Measurements from ENCODE around the gene SYTL5.

Gene SYTL5

DNA sequence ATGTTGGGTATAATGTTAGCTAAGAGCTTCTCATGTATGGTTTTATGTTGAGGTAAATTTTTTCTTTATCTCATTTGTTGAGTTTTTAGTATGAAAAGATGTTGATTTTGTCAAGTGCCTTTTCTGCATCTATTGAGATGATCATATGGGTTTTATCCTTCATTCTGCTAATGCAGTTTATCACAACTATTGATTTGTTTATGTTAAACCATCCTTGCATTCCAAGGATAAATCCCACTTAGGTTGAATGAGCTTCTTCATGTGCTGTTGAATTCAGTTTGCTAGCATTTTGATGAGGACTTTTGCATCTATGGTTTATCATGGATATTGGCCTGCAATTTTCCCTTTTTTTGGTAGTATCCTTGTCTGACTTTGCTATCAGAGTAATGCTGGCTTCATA lies 93.3 kb downstream of the SYTL5 start:
- no peak for DNase-seq

DNA sequence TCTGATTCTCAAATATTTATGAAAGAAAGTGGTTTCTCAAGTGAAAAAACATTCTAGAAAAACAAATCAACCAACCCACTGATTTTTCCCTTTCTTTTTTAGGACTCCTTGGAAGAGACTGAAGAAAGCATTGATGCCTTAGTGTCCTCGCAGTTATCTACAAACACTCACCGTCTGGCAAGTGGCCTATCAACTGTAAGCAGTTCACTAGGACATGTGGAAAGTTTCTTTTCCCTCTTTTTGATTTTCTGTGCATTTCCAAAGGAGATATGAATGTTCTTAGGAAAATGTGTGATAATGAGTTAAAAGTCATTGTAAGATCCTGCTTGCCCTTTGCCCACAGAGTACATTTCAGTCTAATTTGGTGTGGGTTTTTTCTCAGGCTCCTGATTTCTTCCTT lies 95.9 kb downstream of the SYTL5 start:
- no peak for DNase-seq

DNA sequence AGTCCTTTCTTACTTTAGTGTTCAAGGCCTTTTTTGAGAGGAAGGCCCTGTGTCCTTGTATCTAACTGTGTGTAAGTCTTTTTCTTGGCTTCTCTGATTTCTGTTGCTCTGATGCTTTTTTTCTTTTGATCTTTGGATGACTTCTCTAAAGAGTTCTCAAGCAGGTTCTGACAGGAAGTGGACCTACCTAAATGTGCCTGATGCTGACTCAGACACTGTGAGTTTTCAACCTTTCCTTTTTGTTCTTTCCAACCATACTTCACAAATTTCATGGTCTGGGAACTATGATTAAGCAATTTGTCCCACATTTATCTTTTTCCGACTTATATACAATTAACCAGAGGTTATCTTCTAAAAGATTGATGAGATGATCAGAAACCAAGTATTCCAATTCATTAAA lies 96.5 kb downstream of the SYTL5 start:
- DNase-seq = no peak

DNA sequence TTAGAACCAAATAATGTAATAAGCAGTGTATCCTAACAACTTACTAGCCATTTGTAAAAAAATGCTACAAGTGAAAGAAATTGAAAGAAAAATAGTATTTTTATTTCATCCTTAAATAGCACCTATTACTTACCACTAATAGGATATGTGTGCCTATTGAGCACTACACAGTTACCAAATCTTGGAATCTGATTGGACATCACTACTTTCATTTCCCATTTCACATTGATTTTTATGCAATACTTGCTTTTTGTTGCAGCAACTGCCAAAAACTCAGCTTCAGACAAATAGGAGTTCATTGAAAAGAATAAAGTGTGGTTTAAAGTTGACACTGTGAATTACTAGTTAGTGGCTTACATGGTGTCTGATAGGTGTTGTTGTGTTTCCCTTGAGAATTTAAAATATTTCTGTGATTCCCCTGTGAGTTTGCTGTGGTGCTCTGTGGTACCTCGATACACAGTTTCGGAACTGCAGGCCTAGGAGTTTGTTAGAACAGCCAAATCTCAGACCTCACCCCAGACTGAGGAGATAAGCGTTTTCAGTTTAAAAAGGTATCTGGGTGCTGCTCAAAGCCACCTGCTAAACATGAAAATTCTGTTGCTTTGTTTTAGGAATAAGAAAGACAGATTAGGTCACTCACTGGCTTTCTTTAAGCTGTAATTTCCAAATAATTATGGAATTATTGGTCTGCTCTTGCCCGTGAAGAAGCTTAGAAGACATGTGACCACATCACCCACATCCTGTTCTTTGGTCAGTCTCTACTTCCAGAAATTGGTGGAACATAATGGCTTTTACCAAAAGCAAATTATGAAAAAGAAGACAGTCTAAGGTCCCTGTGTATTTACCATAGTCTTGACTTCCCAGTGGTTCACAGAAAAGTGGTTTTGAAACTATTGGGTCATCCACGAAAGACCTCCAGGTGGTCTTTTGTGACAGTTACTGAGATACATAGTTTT lies 97.8 kb downstream of the SYTL5 start:
- DNase-seq = no peak

DNA sequence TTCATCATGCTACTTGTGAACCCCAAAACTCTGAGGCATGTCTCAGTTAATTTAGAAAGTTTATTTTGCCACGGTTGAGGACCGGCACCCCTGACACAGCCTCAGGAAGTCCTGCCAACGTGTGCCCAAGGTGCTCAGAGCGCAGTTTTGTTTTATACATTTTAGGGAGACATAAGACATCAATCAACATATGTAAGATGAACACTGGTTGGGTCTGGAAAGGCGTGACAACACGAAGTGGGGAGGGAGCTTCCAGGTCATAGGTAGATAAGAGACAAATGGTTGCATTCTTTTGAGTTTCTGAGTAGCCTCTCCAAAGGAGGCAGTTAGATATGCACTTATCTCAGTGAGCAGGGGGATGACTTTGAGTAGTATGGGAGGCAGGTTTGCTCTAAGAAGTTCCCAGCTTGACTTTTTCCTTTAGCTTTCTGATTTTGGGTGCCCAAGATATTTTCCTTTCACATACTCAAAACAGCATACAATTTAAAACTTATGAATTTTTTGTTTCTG lies 98.9 kb downstream of the SYTL5 start:
- no peak for DNase-seq

DNA sequence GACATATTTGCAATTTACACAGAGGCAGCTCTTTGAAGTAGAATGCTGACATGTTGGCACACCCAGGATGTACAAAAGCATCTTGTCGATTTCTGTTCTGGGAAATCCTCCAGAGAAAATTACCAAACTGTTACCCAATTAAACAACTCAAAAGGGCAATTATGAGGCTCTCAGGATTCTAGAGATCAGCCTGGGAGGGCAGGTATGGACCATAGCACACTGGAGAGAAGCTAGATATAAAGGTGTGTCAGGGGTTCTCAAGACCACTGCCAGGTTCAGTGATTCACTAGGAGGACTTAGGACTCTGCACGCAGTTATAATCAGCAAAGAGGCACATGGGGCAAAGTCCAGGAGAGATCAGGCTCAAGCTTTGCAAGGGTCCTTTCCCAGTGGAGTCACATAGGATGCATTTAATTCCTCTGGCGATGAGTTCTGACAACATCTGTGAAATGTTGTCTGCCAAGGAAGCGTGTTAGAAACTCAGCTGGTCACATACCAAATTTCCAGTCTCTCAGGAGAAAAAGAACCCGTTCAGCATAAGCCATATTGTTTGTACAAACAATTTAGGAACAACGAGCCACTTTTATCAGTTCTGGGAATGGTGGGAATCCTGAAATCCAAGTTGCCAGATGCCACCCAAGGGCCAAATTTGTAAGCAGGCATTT lies 100.8 kb downstream of the SYTL5 start:
- DNase-seq = no peak

DNA sequence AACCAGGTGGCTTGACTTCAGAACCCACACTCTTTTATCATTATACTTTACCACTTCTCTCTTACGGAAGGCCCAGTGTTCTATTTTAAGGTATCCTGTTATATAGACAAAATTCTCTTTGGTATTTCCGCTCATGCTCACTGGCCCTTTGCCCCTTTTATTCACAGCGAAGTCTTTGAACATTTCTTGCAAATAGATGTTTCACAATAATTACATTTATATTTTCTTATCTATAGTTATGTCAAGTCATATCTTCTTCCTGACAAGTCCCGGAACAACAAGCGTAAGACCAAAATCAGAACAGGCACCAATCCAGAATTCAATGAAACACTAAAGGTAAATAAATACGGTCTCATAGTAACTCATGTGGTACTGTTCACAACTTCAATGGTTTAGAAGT lies 102.0 kb downstream of the SYTL5 start:
- no peak for DNase-seq

DNA sequence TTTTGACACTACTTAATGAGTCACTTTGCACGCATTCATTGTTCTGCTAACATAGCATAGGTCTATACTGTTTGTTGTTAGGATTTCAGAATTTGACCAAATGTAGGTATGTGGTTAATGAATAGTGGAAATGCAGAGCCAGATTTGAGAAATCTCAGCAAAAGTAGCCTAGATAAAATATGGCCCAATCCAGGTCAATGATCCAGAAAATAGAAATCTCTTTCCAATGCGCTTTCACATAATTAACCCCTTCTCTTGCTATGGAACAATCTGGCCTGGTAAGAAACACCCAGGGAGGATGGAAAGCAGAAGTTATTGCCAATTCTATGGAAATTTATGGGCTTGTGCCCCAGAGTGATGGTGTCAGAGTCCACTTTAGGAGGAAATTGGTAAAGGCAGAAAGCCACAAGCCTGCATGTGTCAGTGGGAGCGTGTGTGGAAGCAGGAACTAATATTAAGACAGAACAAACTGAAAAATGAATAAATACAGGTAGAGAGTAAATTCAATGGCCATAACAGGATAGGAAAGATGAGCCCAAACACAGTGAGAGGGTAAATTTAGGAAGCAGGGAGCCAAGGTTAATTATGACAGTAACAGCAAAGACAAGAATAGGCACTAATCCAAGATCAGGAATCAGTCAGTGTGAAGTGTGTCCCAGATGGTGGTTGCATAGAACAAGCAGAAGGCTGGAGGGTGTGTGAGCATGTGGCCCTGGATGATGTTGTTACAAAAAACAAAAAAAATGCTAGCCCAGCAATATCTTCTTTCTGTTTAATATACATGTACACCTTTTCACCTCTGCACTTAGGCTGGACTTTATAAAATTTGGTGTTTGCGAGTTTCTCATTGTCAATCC lies 102.9 kb downstream of the SYTL5 start:
- DNase-seq = no peak

DNA sequence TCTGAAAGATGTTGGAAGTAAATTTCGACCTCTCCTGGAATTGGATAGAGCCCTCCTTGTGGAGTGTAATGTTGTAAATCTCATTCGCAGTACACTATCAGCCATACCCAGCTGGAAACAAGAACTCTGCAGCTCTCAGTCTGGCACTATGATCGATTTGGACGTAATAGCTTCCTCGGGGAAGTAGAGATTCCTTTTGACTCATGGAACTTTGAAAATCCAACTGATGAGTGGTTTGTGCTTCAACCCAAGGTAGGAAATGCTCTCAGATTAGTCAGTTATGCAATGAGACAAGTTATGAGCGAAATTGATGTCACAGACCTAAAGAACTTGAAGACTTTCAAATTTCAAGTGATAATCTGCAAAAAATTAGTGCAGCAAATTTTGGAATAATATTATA lies 103.9 kb downstream of the SYTL5 start:
- DNase-seq = no peak

DNA sequence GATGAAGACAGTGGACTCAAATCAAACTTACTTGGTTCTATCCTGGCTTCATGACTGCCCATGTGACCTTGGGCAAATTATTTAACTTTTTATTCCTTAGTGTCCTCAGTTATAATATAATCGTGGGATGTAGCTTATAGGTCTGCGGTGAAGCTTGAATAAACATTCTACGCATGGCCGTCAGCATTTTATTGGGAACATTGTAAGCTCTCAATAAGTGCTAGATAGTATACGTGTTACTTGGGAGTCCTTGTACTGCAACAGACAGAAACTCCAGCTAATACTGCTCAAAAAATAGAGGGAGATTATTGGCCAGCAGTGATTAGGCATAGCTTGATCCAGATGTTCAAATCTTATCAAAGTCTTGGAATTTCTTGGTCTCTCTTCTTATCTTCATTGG lies 104.8 kb downstream of the SYTL5 start:
- DNase-seq = no peak

DNA sequence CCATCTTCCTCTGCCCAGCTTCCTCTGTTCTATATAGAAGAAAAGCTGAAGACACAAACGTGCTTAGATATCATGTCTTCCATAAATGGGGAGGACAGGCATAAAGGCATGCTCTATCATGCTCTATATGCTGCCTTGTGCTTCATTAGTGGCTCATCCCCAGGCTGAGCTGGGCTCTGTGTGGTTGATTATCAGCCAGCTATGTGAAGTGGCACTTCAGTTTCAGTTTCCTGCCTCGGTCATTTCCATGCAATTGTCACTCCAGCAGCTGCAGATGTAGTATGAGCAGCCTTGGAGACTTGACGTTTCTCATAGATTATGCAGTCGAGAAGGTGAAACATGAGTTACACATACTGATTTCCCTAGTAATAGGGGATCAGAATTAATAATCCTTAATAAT lies 106.2 kb downstream of the SYTL5 start:
- no peak for DNase-seq

DNA sequence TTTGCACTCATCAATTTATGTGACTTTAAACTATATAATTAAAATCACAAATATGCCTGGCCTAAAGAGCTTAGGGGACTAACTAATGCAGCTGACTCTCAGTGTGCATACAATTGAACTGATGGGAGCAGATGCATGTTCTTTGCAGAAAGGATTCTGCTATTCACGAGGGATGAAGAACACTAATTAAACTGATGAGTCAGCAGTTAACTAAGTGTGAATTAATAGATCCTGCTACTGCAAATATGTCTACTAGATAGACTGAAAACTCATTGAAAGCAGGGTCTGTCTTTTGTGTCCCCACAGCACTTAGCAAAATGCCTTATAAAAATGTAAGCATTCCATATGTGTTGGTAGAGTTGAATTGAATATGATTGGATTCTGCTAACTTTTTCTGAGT lies 110.4 kb downstream of the SYTL5 start:
- no peak for DNase-seq

DNA sequence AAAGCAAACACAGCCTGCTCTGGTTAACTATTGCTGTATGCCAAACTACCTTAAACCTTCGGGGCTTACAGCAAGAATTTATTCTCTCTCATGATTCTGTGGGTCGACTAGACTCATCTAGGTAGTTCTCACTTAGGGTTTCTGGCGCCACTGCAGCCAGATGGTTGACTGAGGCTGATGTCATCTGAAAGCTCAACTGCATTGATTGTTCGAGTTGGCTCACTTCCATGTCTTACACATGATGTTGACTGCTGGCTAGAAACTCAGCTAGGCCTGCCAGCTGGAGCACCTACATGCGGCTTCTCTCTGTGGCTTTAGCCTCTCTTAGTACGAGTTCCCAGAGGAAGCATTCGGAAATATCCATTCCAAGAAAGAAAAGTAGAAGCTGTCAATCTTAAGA lies 111.1 kb downstream of the SYTL5 start:
- DNase-seq = no peak

DNA sequence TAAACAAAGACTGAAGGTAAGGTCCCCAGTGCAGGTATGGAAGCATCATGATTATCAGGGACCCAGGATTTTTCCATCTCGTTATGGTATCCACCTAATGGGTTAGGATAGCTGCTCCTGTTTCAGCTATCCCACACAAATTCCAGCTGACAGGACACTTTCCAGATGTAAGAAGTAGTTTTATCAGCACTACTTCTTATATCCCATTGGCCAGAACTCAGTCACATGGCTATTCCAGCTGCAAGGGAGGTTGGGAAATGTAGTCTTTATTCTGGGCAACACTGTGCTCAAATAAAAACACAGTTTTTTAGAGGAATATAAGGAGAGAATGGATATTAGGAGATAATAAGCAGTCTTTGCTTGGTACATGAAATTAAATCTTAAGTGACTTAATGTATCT lies 117.6 kb downstream of the SYTL5 start:
- no peak for DNase-seq

DNA sequence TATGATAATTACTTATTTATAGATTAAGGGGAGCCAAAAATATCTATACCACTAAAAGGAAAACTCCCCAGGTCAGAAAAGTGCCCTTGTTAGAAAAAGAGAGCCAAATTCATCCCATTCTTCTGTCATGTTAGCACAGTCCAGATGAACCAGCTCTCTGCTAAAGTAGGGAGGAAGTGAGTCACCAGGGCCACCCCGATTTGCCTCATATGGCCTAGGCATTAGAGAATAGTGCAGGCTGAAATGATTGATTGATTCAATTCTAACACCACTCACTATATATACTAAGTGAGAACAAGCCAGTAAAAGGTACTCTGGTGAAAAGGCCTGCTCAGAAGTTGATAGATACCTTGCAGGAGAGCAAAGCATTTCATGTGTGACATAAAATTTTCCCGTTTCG lies 119.8 kb downstream of the SYTL5 start:
- no peak for DNase-seq

DNA sequence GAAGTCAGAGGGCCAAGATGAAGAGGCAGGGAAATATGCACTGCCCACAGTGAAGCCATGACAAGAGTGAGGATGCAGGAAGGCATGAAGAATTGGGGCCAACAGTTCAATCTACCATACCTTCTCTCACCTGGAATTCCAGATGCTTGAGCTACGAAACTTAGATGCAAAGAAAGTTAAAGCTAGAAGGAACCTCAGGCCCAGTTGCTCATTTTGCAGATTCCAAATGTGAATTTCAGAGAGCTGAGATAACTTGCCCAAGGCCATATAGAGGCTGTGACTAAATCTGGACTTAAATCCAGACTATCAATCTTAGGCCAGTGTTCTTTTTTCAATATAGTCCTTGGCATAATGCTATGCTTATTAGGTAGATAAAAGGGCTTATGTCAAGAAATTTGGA lies 121.6 kb downstream of the SYTL5 start:
- DNase-seq = no peak

DNA sequence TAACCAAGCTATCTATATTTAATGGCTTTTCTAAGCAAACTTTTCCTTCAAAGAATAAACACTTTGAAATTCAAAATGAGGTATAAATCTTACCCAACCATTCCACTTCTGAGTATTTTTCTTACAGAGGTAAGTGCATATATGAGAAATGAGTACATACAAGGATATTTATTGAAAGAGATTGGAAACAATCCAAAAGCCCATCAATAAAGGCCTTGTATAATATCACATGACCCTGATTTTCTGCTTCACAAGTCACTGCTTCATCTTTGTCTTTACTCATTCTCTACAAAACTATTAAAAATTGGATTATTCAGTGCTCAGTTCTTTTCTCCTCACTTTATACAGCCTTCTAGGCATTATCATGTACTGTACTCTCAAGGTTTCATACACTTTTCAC lies 123.0 kb downstream of the SYTL5 start:
- no peak for DNase-seq

DNA sequence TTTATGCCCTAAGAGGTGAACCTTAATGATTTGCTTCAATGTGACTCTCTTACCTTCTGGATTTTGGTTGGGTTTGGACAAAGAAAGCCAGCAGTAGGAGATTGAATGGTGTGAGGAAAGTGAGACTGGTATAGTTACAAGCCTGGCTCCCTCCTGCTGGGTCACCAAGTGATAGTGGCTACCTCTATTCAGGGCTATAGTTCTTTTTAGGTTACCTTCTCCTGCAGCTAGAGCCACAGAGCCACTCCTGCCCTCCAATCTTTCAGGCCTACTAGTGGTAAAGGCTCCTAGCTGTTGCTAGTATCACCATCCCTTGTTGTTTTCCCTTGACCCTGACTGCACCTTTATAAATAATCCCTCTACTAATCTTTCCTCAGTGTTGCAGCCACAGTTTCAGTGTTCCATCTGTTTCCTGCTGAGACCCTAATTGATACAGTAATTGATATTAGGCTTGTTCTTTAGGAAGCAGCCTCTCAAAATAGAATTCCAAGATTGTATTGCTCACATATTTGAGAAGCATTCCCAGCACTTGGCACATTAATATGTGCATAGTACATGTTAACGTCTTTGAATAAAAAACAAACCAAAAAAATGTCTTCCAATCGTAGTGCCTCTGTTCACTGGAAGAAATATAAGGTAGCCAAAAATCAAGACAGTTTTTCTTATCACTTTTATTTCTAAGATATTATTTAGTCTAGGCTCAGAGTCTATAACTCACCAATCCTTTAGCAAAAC lies 132.0 kb downstream of the SYTL5 start:
- no peak for DNase-seq

DNA sequence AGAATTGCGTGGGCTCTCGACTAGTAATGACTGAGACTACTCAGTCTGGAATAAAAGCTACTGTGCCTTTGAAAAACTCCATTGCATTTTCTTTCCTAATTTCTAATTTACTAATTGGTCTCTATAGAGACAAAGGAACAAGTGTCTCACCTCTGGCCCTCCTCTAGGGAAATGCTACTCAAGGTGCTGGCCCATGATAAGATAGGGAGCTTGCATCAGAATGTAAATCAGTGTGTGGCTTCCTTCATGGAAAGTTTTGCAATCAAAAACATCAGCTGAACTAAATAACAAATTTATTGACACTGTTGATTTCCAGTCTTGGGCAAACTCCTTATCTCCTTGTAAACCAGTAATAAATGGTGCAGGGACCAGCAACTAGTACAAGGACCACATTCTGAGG lies 132.5 kb downstream of the SYTL5 start:
- DNase-seq = no peak

DNA sequence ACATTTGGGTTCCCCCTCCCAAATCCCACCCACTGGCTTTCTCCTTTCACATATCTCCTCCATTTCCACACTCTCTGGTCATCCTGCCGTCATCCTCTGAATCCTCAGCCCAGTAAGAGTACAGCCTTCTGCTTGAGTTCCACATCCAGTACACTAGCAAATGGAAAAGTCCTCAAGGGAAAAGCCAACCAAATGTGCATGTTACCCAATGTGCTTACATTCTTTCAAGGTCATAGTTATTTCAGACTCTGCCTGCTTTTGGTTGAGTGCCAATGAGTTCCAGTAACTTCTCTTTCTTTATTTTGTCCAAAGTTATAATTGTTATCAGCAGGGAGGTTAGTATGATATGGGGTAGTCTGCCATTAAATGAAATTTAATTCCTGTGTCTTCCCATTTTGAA lies 136.3 kb downstream of the SYTL5 start:
- DNase-seq = no peak

DNA sequence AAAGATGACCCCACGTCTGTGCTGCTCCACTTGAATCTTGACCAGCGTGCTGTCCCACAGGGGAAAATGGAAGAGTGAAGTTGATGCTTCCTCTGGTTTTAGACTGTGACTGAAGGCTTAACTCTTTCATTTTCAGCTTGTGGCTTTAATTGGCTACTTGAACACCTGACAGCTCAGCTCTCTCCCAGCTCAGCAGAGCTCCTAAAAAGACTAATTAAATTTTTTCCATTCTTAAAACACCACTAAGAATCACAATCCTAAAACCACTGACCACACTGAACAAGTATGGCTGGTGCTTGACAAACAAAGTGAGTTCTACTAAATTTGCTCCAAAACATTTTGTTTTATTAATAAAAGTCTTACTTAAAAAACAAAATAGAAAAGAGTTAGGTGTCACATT lies 142.7 kb downstream of the SYTL5 start:
- no peak for DNase-seq

DNA sequence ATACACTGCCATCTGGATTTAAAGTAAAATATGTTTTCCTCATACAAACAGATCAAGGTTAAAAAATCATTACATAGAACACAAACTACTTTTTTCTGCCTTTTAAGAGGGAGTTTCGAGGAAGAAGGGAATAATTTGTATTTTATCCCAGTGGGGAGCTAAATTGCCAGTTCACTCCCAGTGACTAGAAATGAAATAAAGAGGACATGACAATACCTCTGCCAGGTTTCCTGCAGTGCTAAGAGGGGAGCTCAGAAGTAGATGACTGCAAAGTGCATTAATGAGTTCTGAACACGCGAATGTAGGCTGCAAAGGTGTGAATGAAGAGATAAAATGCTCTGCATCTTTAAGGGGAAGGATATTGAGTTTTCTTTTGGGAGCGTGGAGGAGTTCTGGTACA lies 144.6 kb downstream of the SYTL5 start:
- no peak for DNase-seq

DNA sequence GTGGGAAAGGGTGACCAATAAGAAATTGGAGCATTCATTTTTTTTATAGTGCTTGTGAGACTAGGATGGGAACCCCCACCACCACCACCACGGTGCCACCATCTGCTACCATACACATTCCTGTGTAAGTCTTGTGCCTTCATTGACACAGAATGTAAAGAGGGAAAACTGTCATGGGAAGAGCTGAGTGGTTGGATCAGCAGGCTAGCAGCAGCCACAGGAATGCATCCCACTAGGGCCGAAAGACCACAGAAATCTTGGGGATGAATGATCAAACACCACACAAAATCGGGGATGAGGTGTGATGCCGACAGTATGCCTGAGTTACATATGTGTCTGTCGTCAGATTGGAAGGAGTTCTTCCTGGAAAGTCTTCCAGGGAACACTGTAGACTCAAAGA lies 145.1 kb downstream of the SYTL5 start:
- no peak for DNase-seq

All from activated CD4-positive, alpha-beta T cell treated with anti-CD3 and anti-CD28 coated beads, Interleukin-2, amount 50 U/mL, for 1 hour (primary cell).